ENCODE results near the gene ATP6V0E1.

ATP6V0E1 gene

DNA sequence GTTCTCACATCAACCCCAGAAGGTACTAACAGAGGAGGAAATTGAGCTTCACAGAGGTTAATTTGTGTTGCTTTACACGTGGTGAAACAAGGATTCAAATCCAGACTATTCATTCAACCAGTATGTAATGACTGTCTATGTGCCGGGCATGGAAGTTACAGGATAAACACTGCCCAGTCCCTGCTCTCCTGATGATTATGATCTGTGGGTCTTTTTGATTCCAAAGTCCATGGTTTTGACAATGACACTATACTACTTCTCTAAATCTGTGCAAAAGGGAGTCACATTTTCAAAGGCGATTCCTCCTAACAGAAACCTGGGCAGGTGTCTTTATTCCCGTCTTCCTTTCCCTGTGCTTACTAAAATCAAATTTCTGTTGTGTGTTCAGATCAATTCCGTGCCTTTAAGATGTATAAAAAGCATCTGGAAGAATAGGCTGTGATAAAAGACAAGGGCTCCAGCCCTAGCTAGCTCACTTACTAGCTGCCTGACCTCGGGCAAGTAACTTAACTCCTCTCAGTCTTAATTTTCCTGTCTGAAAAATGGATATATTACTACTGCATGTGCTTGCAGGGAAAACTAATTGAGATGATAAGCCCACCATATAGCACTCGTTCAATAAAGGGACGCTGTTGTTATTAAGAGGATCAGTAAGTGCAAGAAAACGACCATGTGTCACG, 71.6 kb downstream of the ATP6V0E1 start:
- no peak for TF ChIP-seq EZH2phosphoT487 (IDR thresholded peaks at IDR 0.05; ENCODE audit: low read depth)
- TF ChIP-seq, protein P1, sequence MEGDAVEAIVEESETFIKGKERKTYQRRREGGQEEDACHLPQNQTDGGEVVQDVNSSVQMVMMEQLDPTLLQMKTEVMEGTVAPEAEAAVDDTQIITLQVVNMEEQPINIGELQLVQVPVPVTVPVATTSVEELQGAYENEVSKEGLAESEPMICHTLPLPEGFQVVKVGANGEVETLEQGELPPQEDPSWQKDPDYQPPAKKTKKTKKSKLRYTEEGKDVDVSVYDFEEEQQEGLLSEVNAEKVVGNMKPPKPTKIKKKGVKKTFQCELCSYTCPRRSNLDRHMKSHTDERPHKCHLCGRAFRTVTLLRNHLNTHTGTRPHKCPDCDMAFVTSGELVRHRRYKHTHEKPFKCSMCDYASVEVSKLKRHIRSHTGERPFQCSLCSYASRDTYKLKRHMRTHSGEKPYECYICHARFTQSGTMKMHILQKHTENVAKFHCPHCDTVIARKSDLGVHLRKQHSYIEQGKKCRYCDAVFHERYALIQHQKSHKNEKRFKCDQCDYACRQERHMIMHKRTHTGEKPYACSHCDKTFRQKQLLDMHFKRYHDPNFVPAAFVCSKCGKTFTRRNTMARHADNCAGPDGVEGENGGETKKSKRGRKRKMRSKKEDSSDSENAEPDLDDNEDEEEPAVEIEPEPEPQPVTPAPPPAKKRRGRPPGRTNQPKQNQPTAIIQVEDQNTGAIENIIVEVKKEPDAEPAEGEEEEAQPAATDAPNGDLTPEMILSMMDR (IDR thresholded peaks at IDR 0.05; ENCODE audit: low read depth, low read length) = no peak
- H3K4me3 ChIP-seq (ENCODE audit: low read length) = peak overlapping the region; percentile 94
- H2AFZ ChIP-seq (ENCODE audit: low read depth, low read length) = peak overlapping the region; percentile 43; the same call in 1 of the 2 replicates
- H3K9ac ChIP-seq (ENCODE audit: low read length) = peak overlapping the region; percentile 58
- no peaks in the 10 kb centered on the region; the same call in 1 of the 2 replicates for H3K27me3 ChIP-seq (ENCODE audit: low read depth, low read length)
- H3K4me1 ChIP-seq (ENCODE audit: low read length) = peaks cover 39% of the 10 kb centered on the region
- no peaks in the 10 kb centered on the region for H3K9me3 ChIP-seq (ENCODE audit: insufficient read depth, low read length)
- H3K4me2 ChIP-seq (ENCODE audit: low read length) = peak overlapping the region; percentile 100
- no peaks in the 10 kb centered on the region for H3K36me3 ChIP-seq (replicated peaks; ENCODE audit: low read depth, low read length)
- H3K79me2 ChIP-seq (ENCODE audit: low read length) = peaks cover 18% of the 10 kb centered on the region
- H3K27ac ChIP-seq (ENCODE audit: low read length) = 0 out of 2 replicates have a peak overlapping the region, but pooled peaks have one; percentile 0
- no peaks in the 10 kb centered on the region for H4K20me1 ChIP-seq (ENCODE audit: insufficient read depth, low read length)

DNA sequence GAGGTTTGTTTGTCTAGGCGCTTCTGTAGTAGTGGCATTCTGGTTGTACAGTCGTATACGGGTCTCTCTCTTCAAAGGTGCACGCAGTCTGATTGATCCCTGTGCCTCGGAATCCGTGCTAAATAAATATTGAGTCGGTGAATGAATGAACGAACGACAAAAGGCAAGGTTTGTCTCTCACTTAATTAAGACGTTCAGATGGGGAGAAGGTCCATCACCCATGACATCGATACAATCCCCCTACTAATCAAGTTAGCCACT, 72.1 kb downstream of the ATP6V0E1 start:
- peak overlapping the region; percentile 94 for H3K4me3 ChIP-seq (ENCODE audit: low read length)
- H3K9me3 ChIP-seq (ENCODE audit: insufficient read depth, low read length) = no peaks in the 10 kb centered on the region
- peak overlapping the region; percentile 43; the same call in 1 of the 2 replicates for H2AFZ ChIP-seq (ENCODE audit: low read depth, low read length)
- TF ChIP-seq, protein P1 (IDR thresholded peaks at IDR 0.05; ENCODE audit: low read depth, low read length) = no peak
- no peak for TF ChIP-seq EZH2phosphoT487 (IDR thresholded peaks at IDR 0.05; ENCODE audit: low read depth)
- 0 out of 2 replicates have a peak overlapping the region, but pooled peaks have one; percentile 0 for H3K27ac ChIP-seq (ENCODE audit: low read length)
- H3K4me1 ChIP-seq (ENCODE audit: low read length) = peaks cover 39% of the 10 kb centered on the region
- H3K79me2 ChIP-seq (ENCODE audit: low read length) = peaks cover 19% of the 10 kb centered on the region
- peak overlapping the region; percentile 100 for H3K4me2 ChIP-seq (ENCODE audit: low read length)
- H4K20me1 ChIP-seq (ENCODE audit: insufficient read depth, low read length) = no peaks in the 10 kb centered on the region
- no peaks in the 10 kb centered on the region for H3K36me3 ChIP-seq (replicated peaks; ENCODE audit: low read depth, low read length)
- H3K9ac ChIP-seq (ENCODE audit: low read length) = peak overlapping the region; percentile 58
- no peaks in the 10 kb centered on the region; the same call in 1 of the 2 replicates for H3K27me3 ChIP-seq (ENCODE audit: low read depth, low read length)

DNA sequence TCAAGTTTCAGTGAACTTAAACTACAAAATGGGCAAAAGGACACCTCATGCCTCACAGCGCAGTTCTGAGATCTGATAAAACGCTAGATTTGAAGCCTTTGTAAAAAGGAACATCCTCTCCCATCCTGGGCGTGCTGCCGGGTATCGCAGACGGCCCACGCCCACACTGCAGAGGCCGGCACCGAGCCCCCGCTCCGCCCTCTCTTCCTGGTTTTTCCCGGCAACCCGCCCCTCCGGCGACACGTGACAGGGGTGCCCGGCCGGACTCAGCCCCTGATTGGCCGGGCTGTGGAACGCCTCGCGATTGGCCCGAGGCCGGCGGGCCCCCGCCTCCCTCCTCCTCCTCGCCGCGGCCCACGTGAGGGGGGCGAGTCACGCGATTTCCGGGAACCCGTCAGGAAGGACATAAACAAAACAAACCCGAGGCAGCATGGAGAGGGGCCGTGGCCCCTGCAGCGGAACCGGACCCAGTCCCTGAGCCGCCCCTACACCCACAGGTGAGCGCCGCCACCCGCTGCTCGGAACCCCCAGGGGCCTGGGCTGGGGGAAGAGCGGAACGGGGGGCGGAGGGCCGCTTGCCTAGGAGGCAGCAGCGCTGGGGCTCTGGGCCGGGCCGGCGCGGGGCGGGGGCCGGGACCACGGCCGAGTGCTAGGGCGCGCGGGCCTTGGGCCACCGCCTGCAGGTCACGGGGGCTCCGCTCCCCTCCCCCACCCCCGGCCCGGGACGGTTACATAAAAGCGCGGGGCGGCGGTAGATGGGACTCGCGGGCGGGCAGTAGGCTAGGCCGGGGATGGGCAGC, 72.6 kb downstream of the ATP6V0E1 start, which contains the start of gene CREBRF:
CREBRF (plus strand) TSS at position 370 of the 800 bp plus-strand sequence. CDS start 24,424 bp downstream, outside the sequence.
- Histone ChIP-seq H3K4me3 (ENCODE audit: low read length) (peak within 1 kb of the TSS; percentile 94), H4K20me1 (ENCODE audit: insufficient read depth, low read length) (no peaks in the 10 kb centered on the region), H2AFZ (ENCODE audit: low read depth, low read length) (peak within 1 kb of the TSS; percentile 43; the same call in 1 of the 2 replicates), H3K27me3 (ENCODE audit: low read depth, low read length) (no peaks in the 10 kb centered on the region; the same call in 1 of the 2 replicates), H3K9me3 (ENCODE audit: insufficient read depth, low read length) (no peaks in the 10 kb centered on the region), H3K27ac (ENCODE audit: low read length) (peak within 1 kb of the TSS; percentile 86), H3K79me2 (ENCODE audit: low read length) (peaks cover 23% of the 10 kb centered on the region), H3K4me1 (ENCODE audit: low read length) (peaks cover 39% of the 10 kb centered on the region), H3K9ac (ENCODE audit: low read length) (peak within 1 kb of the TSS; percentile 82), H3K4me2 (ENCODE audit: low read length) (peak within 1 kb of the TSS; percentile 100), H3K36me3 (replicated peaks; ENCODE audit: low read depth, low read length) (no peaks in the 10 kb centered on the region)
- TF ChIP-seq, protein P1 (IDR thresholded peaks at IDR 0.05; ENCODE audit: low read depth, low read length) = no peak
- TF ChIP-seq EZH2phosphoT487 (IDR thresholded peaks at IDR 0.05; ENCODE audit: low read depth) = no peak

DNA sequence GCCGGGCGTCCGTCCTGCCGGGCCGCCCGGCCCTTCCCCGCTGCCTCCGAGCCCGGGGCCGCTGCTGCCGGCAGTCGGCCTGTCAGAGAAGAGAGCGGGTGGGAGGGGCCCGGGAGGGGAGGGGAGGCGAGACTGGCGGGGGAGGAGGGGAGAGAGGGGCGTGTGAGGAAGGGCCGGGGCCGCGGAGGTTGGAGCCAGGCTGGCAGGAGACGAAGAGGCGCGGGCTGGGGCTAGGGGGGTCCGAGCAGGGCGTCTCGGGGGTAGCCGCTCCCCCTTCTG, 73.2 kb downstream of the ATP6V0E1 start:
- Histone ChIP-seq H4K20me1 (ENCODE audit: insufficient read depth, low read length) (no peaks in the 10 kb centered on the region), H3K4me2 (ENCODE audit: low read length) (peak overlapping the region; percentile 42), H3K4me1 (ENCODE audit: low read length) (peaks cover 39% of the 10 kb centered on the region), H3K79me2 (ENCODE audit: low read length) (peaks cover 23% of the 10 kb centered on the region), H3K9ac (ENCODE audit: low read length) (peak overlapping the region; percentile 65), H3K27me3 (ENCODE audit: low read depth, low read length) (no peaks in the 10 kb centered on the region; the same call in 1 of the 2 replicates), H2AFZ (ENCODE audit: low read depth, low read length) (no peak overlapping the region), H3K36me3 (replicated peaks; ENCODE audit: low read depth, low read length) (no peaks in the 10 kb centered on the region), H3K4me3 (ENCODE audit: low read length) (peak overlapping the region; percentile 94), H3K27ac (ENCODE audit: low read length) (peak overlapping the region; percentile 56), H3K9me3 (ENCODE audit: insufficient read depth, low read length) (no peaks in the 10 kb centered on the region)
- no peak for TF ChIP-seq EZH2phosphoT487 (IDR thresholded peaks at IDR 0.05; ENCODE audit: low read depth)
- TF ChIP-seq, protein P1 (IDR thresholded peaks at IDR 0.05; ENCODE audit: low read depth, low read length) = no peak

Data from OCI-LY3 (cell line).